Natural killer cell (primary cell): ENCODE results near the gene AGO1. TPM values are rescaled to one million over a fixed set of nuclear protein-coding genes. Genes with fewer than 3 reads are reported as not detected.
"Not testable (repeated sequence)": the region's sequence is repeated elsewhere in the genome, so short reads cannot be mapped to it uniquely, and the experiment has no call there.

Source experiments
- ATAC-seq, 3 donors: fragments of 150-1000 bp in 2 of 3; fragments of 200-7000 bp in 1 of 3; cut with Tn5 transposase; 1 replicate in 1 of 3; 2 replicates in 2 of 3; pipeline ENCODE4 v1.10.0; 2021; ENCODE audit warnings: mild to moderate bottlenecking in 2 of 3, moderate library complexity in 2 of 3
- DNase-seq, 2 donors: peaks; one replicate each; pipeline versions ENCODE4 v3.0.0 to v3.0.0-alpha.2; 2013 to 2021; ENCODE audit warnings: mixed read lengths in 1 of 2
- H3K27ac ChIP-seq: one replicate; pipeline ENCODE4 v1.5.1; 2013; ENCODE audit warnings: mild to moderate bottlenecking, low read length
- H3K27me3 ChIP-seq: one replicate; pipeline ENCODE4 v1.6.1; 2013; ENCODE audit warnings: low read length; ENCODE audit not compliant: control insufficient read depth, insufficient read depth
- H3K36me3 ChIP-seq: one replicate; pipeline ENCODE4 v1.6.1; 2013; ENCODE audit warnings: low read length; ENCODE audit not compliant: control insufficient read depth, insufficient read depth
- H3K4me1 ChIP-seq: one replicate; pipeline ENCODE4 v1.6.1; 2013; ENCODE audit warnings: low read length; ENCODE audit not compliant: control insufficient read depth, insufficient read depth
- H3K4me3 ChIP-seq: one replicate; pipeline ENCODE4 v1.5.1; 2013; ENCODE audit warnings: low read length
- H3K9me3 ChIP-seq: one replicate; pipeline ENCODE4 v1.6.1; 2013; ENCODE audit warnings: low read length; ENCODE audit not compliant: control insufficient read depth, insufficient read depth
- H3K27ac Mint-ChIP-seq, 2 donors: one replicate each; pipeline ENCODE4 v1.8.0; 2022; ENCODE audit warnings: mild to moderate bottlenecking in 2 of 2, mixed read lengths in 2 of 2, moderate library complexity in 1 of 2
- H3K27me3 Mint-ChIP-seq, 2 donors: one replicate each; pipeline ENCODE4 v1.8.0; 2022; ENCODE audit warnings: low read depth in 2 of 2, mixed read lengths in 2 of 2
- H3K36me3 Mint-ChIP-seq: one replicate; pipeline ENCODE4 v1.8.0; 2022; ENCODE audit warnings: mixed read lengths
- H3K4me1 Mint-ChIP-seq, 2 donors: one replicate each; pipeline ENCODE4 v1.8.0; 2022; ENCODE audit warnings: mixed read lengths in 2 of 2
- H3K4me3 Mint-ChIP-seq: one replicate; pipeline ENCODE4 v1.8.0; 2022; ENCODE audit warnings: mild to moderate bottlenecking, moderate library complexity, mixed read lengths
- H3K9me3 Mint-ChIP-seq, 2 donors: one replicate each; pipeline ENCODE4 v1.8.0; 2022; ENCODE audit warnings: mixed read lengths in 2 of 2
- CTCF ChIP-seq: fragments of 200-600 bp; IDR thresholded peaks from one replicate; pipeline ENCODE4 v1.8.0; 2022; ENCODE audit warnings: antibody characterized with exemption
- WGBS: methylation state at CpG from one replicate; pipeline ENCODE4 v1.1.7; 2013; ENCODE audit warnings: missing lambda C conversion rate; ENCODE audit not compliant: insufficient coverage; 5-methylcytosine and 5-hydroxymethylcytosine counted together
- intact Hi-C: fragments of 100-400 bp; cut with micrococcal nuclease; formaldehyde crosslinking; loops from one replicate; pipeline ENCODE4 v1.14.2; 2022
- total RNA-seq, 4 donors: library from RNA; stranded (reverse); fragments of 120-200 nt in 1 of 4; gene quantifications; one replicate each; pipeline versions ENCODE4 v1.2.3 to v1.2.4, GENCODE V29; 2013 to 2022

The AGO1 gene
- total RNA-seq, 3 donors from 2014 or later (not counting 1 experiment from before 2014, with no cell fraction given) = 30.1 to 34.5 (median 34.3) TPM

GRCh38 chr1:35870651-35871309 is 12.2 kb upstream of the AGO1 start:
- no peak overlapping the region for H3K4me3 ChIP-seq
- 89% methylated on average over 1 of the region's 2 CpGs for WGBS
- Mint-ChIP-seq H3K27me3 (peaks cover 0 to 3% of the 10 kb centered on the region in 2 donors), H3K36me3 (no peaks in the 10 kb centered on the region), H3K4me3 (no peak overlapping the region), H3K9me3 (no peaks in the 10 kb centered on the region), H3K4me1 (no peaks in the 10 kb centered on the region), H3K27ac (no peak overlapping the region)
- H3K27ac ChIP-seq = no peak overlapping the region
- H3K9me3 ChIP-seq = no peaks in the 10 kb centered on the region
- H3K27me3 ChIP-seq = no peaks in the 10 kb centered on the region
- no peaks in the 10 kb centered on the region for H3K4me1 ChIP-seq
- TF ChIP-seq CTCF = no peak
- ATAC-seq (no peak), DNase-seq (no peak)
- H3K36me3 ChIP-seq = no peaks in the 10 kb centered on the region
- intact Hi-C loops = no loop called here

GRCh38 chr1:35873243-35873750 is 9.7 kb upstream of the AGO1 start:
- intact Hi-C loops = no loop called here
- no peak overlapping the region for H3K4me3 Mint-ChIP-seq
- H3K27ac Mint-ChIP-seq = no peak overlapping the region
- no peaks in the 10 kb centered on the region for H3K9me3 Mint-ChIP-seq
- H3K4me1 Mint-ChIP-seq = no peaks in the 10 kb centered on the region
- Histone ChIP-seq H3K27ac (no peak overlapping the region), H3K4me1 (no peaks in the 10 kb centered on the region), H3K9me3 (no peaks in the 10 kb centered on the region), H3K27me3 (no peaks in the 10 kb centered on the region), H3K4me3 (no peak overlapping the region), H3K36me3 (no peaks in the 10 kb centered on the region)
- H3K27me3 Mint-ChIP-seq = peaks cover 0 to 3% of the 10 kb centered on the region in 2 donors
- no peak for TF ChIP-seq CTCF
- 92% methylated on average over 3 of the region's 4 CpGs for WGBS
- ATAC-seq (no peak), DNase-seq (no peak)
- H3K36me3 Mint-ChIP-seq = no peaks in the 10 kb centered on the region

GRCh38 chr1:35874115-35874514 is 8.9 kb upstream of the AGO1 start:
- H3K27ac ChIP-seq, H3K27me3 ChIP-seq, H3K27ac Mint-ChIP-seq, H3K4me1 Mint-ChIP-seq, H3K36me3 Mint-ChIP-seq, H3K27me3 Mint-ChIP-seq, DNase-seq, H3K36me3 ChIP-seq, intact Hi-C loops, H3K4me3 ChIP-seq, H3K4me1 ChIP-seq, H3K9me3 Mint-ChIP-seq, H3K9me3 ChIP-seq, H3K4me3 Mint-ChIP-seq, ATAC-seq: not testable (repeated sequence)
- 91% methylated on average over 4 of the region's 4 CpGs for WGBS

GRCh38 chr1:35876988-35877387 is 6.0 kb upstream of the AGO1 start:
- Mint-ChIP-seq H3K4me1 (peaks cover 4% of the 10 kb centered on the region in 2 donors), H3K9me3 (no peaks in the 10 kb centered on the region), H3K4me3 (no peak overlapping the region), H3K27me3 (no peaks in the 10 kb centered on the region), H3K27ac (no peak overlapping the region), H3K36me3 (no peaks in the 10 kb centered on the region)
- ATAC-seq (no peak), DNase-seq (no peak)
- Histone ChIP-seq H3K9me3 (no peaks in the 10 kb centered on the region), H3K4me1 (no peaks in the 10 kb centered on the region), H3K4me3 (no peak overlapping the region), H3K27me3 (no peaks in the 10 kb centered on the region), H3K27ac (no peak overlapping the region), H3K36me3 (no peaks in the 10 kb centered on the region)
- no peak for TF ChIP-seq CTCF
- intact Hi-C loops = no loop called here
- WGBS = 68% methylated on average over 5 of the region's 5 CpGs
